Immature natural killer cell (primary cell): ENCODE measurements around the gene ZNF577. TPM values are rescaled to one million over a fixed set of nuclear protein-coding genes. Genes with fewer than 3 reads are reported as not detected.
"Not testable (repeated sequence)": the region's sequence is repeated elsewhere in the genome, so short reads cannot be mapped to it uniquely, and the experiment has no call there.

Experiments
- DNase-seq, 3 donors: peaks; one replicate each; pipeline ENCODE4 v3.0.0; 2022; ENCODE audit warnings: mixed read lengths in 1 of 3
- H3K27ac Mint-ChIP-seq, 6 donors: one replicate each; pipeline ENCODE4 v1.8.0; 2020; ENCODE audit warnings: mixed read lengths in 6 of 6, mild to moderate bottlenecking in 5 of 6, inconsistent platforms in 4 of 6, moderate library complexity in 3 of 6
- H3K27me3 Mint-ChIP-seq, 3 donors: one replicate each; pipeline ENCODE4 v1.8.0; 2020 to 2021; ENCODE audit warnings: low read depth in 3 of 3, mild to moderate bottlenecking in 3 of 3, mixed read lengths in 3 of 3, moderate library complexity in 3 of 3, inconsistent platforms in 1 of 3
- H3K36me3 Mint-ChIP-seq, 3 donors: one replicate each; pipeline ENCODE4 v1.8.0; 2020; ENCODE audit warnings: mixed read lengths in 3 of 3, inconsistent platforms in 2 of 3, mild to moderate bottlenecking in 2 of 3
- H3K4me1 Mint-ChIP-seq, 2 donors: one replicate each; pipeline ENCODE4 v1.8.0; 2020; ENCODE audit warnings: inconsistent platforms in 2 of 2, mild to moderate bottlenecking in 2 of 2, mixed read lengths in 2 of 2, moderate library complexity in 1 of 2
- H3K4me3 Mint-ChIP-seq, 5 donors: one replicate each; pipeline ENCODE4 v1.8.0; 2020; ENCODE audit warnings: mild to moderate bottlenecking in 5 of 5, mixed read lengths in 5 of 5, inconsistent platforms in 3 of 5, moderate library complexity in 3 of 5
- H3K9me3 Mint-ChIP-seq, 6 donors: one replicate each; pipeline ENCODE4 v1.8.0; 2020; ENCODE audit warnings: mild to moderate bottlenecking in 6 of 6, mixed read lengths in 6 of 6, inconsistent platforms in 4 of 6, moderate library complexity in 3 of 6
- polyA plus RNA-seq, 3 donors: library from polyadenylated mRNA; unstranded; fragments of 300-500 nt; fragmentation: Illumina TruSeq; gene quantifications; one replicate each; pipeline ENCODE4 v1.2.3, GENCODE V29; 2021

The ZNF577 gene
- polyA plus RNA-seq, result 1 to 10 TPM; 1.5 to 6.8 (median 4.0) TPM

GRCh38 chr19:51887522-51888498, at the start of gene ZNF577:
Gene ZNF577, minus strand, starts transcription at chr19:51887951. Its CDS starts 7,569 bp downstream, at chr19:51880382.
- peak within 1 kb of the TSS; percentile 95 to 99 (median 98) for H3K4me3 Mint-ChIP-seq
- H3K27me3 Mint-ChIP-seq, result peaks cover 0 to 12% (median 5%) of the 10 kb centered on the region in 3 donors
- H3K9me3 Mint-ChIP-seq, result peaks cover 37 to 86% (median 82%) of the 10 kb centered on the region in 6 donors
- peak; percentile 81 to 82 (median 82) for DNase-seq
- H3K36me3 Mint-ChIP-seq, result peaks cover 52 to 70% (median 57%) of the 10 kb centered on the region in 3 donors
- H3K4me1 Mint-ChIP-seq, result peaks cover 9 to 20% of the 10 kb centered on the region in 2 donors
- H3K27ac Mint-ChIP-seq, result peak within 1 kb of the TSS; percentile 91 to 97 (median 96)

GRCh38 chr19:51931921-51932320, 44.2 kb upstream of the ZNF577 start:
- no peak overlapping the region for H3K27ac Mint-ChIP-seq

GRCh38 chr19:51927859-51928258, 40.1 kb upstream of the ZNF577 start:
- DNase-seq, result no peak
- peaks cover 18 to 48% (median 35%) of the 10 kb centered on the region in 6 donors for H3K9me3 Mint-ChIP-seq
- peaks cover 2 to 7% (median 5%) of the 10 kb centered on the region in 3 donors for H3K27me3 Mint-ChIP-seq
- H3K27ac Mint-ChIP-seq, result peak overlapping the region; percentile 89 to 99 (median 94)
- peaks cover 28 to 47% of the 10 kb centered on the region in 2 donors for H3K4me1 Mint-ChIP-seq
- H3K4me3 Mint-ChIP-seq, result peak overlapping the region; percentile 92 to 100 (median 96)
- H3K36me3 Mint-ChIP-seq, result peaks cover 35 to 47% (median 40%) of the 10 kb centered on the region in 3 donors

More at GRCh38 chr19:51931921-51932320, 44.2 kb upstream of the ZNF577 start:
- Mint-ChIP-seq H3K4me3 (no peak overlapping the region), H3K36me3 (peaks cover 56 to 79% (median 67%) of the 10 kb centered on the region in 3 donors), H3K27me3 (peaks cover 0 to 2% (median 1%) of the 10 kb centered on the region in 3 donors), H3K9me3 (peaks cover 14 to 39% (median 27%) of the 10 kb centered on the region in 6 donors), H3K4me1 (peaks cover 21 to 40% of the 10 kb centered on the region in 2 donors)
- DNase-seq, result no peak

- DNase-seq, result peak; percentile 79 to 84 (median 83)
- H3K36me3 Mint-ChIP-seq, result peaks cover 35 to 41% (median 39%) of the 10 kb centered on the region in 3 donors
- H3K27ac Mint-ChIP-seq, result peak within 1 kb of the TSS; percentile 89 to 99 (median 94)
- peaks cover 23 to 55% (median 42%) of the 10 kb centered on the region in 6 donors for H3K9me3 Mint-ChIP-seq
- H3K27me3 Mint-ChIP-seq, result peaks cover 2 to 9% (median 5%) of the 10 kb centered on the region in 3 donors
- H3K4me1 Mint-ChIP-seq, result peaks cover 28 to 47% of the 10 kb centered on the region in 2 donors
- H3K4me3 Mint-ChIP-seq, result peak within 1 kb of the TSS; percentile 92 to 100 (median 96)
Observed at GRCh38 chr19:51926784-51927741, 39.3 kb upstream of the ZNF577 start, which contains the start of gene ZNF613. Gene ZNF613, plus strand, starts transcription at chr19:51927472. Its CDS starts 8,749 bp downstream, at chr19:51936221.

- no peak for DNase-seq
- H3K4me1 Mint-ChIP-seq, result peaks cover 28 to 42% of the 10 kb centered on the region in 2 donors
- H3K36me3 Mint-ChIP-seq, result peaks cover 33 to 35% (median 34%) of the 10 kb centered on the region in 3 donors
- peak overlapping the region; percentile 89 to 99 (median 94) for H3K27ac Mint-ChIP-seq
- H3K4me3 Mint-ChIP-seq, result peak overlapping the region; percentile 92 to 100 (median 96)
- peaks cover 2 to 9% (median 5%) of the 10 kb centered on the region in 3 donors for H3K27me3 Mint-ChIP-seq
- peaks cover 30 to 56% (median 44%) of the 10 kb centered on the region in 6 donors for H3K9me3 Mint-ChIP-seq
Observed at GRCh38 chr19:51926426-51926783, 38.7 kb upstream of the ZNF577 start.

- no peak overlapping the region for H3K4me3 Mint-ChIP-seq
- peaks cover 3 to 30% (median 21%) of the 10 kb centered on the region in 3 donors for H3K36me3 Mint-ChIP-seq
- DNase-seq, result no peak
- peak overlapping the region in 1 of 6 donors; percentile 58 for H3K27ac Mint-ChIP-seq
- peaks cover 0 to 12% (median 5%) of the 10 kb centered on the region in 3 donors for H3K27me3 Mint-ChIP-seq
- H3K9me3 Mint-ChIP-seq, result peaks cover 59 to 98% (median 78%) of the 10 kb centered on the region in 6 donors
- H3K4me1 Mint-ChIP-seq, result peaks cover 7 to 8% of the 10 kb centered on the region in 2 donors
Observed at GRCh38 chr19:51921949-51922348, 34.2 kb upstream of the ZNF577 start.

GRCh38 chr19:51919606-51920005, 31.9 kb upstream of the ZNF577 start:
- DNase-seq, result no peak
- Mint-ChIP-seq H3K9me3 (peaks cover 69 to 98% (median 89%) of the 10 kb centered on the region in 6 donors), H3K27ac (no peak overlapping the region), H3K36me3 (peaks cover 5 to 31% (median 20%) of the 10 kb centered on the region in 3 donors), H3K4me1 (no peaks in the 10 kb centered on the region), H3K4me3 (no peak overlapping the region), H3K27me3 (peaks cover 2 to 10% (median 6%) of the 10 kb centered on the region in 3 donors)

GRCh38 chr19:51916167-51916566, 28.4 kb upstream of the ZNF577 start:
- Mint-ChIP-seq H3K27ac (no peak overlapping the region), H3K9me3 (peaks cover 56 to 92% (median 73%) of the 10 kb centered on the region in 6 donors), H3K4me3 (no peak overlapping the region), H3K36me3 (peaks cover 11 to 28% (median 24%) of the 10 kb centered on the region in 3 donors), H3K27me3 (peaks cover 2 to 8% (median 7%) of the 10 kb centered on the region in 3 donors), H3K4me1 (no peaks in the 10 kb centered on the region)
- DNase-seq, result no peak

GRCh38 chr19:51915324-51915867, 27.6 kb upstream of the ZNF577 start:
- no peak for DNase-seq
- Mint-ChIP-seq H3K9me3 (peaks cover 49 to 91% (median 68%) of the 10 kb centered on the region in 6 donors), H3K27ac (no peak overlapping the region), H3K4me3 (no peak overlapping the region), H3K27me3 (peaks cover 2 to 10% (median 7%) of the 10 kb centered on the region in 3 donors), H3K4me1 (no peaks in the 10 kb centered on the region), H3K36me3 (peaks cover 11 to 24% (median 24%) of the 10 kb centered on the region in 3 donors)

- H3K36me3 Mint-ChIP-seq, result peaks cover 16 to 29% (median 24%) of the 10 kb centered on the region in 3 donors
- H3K27me3 Mint-ChIP-seq, result peaks cover 16 to 21% (median 17%) of the 10 kb centered on the region in 3 donors
- not testable (repeated sequence) for H3K4me3 Mint-ChIP-seq, DNase-seq, H3K27ac Mint-ChIP-seq
- H3K9me3 Mint-ChIP-seq, result peaks cover 24 to 59% (median 39%) of the 10 kb centered on the region in 6 donors
- peaks cover 20 to 23% of the 10 kb centered on the region in 2 donors for H3K4me1 Mint-ChIP-seq
Observed at GRCh38 chr19:51907981-51908380, 20.2 kb upstream of the ZNF577 start.

GRCh38 chr19:51906108-51906507, 18.4 kb upstream of the ZNF577 start:
- H3K4me3 Mint-ChIP-seq, H3K27ac Mint-ChIP-seq, DNase-seq: not testable (repeated sequence)
- H3K27me3 Mint-ChIP-seq, result peaks cover 16 to 21% (median 17%) of the 10 kb centered on the region in 3 donors
- peaks cover 32 to 41% (median 37%) of the 10 kb centered on the region in 3 donors for H3K36me3 Mint-ChIP-seq
- H3K4me1 Mint-ChIP-seq, result peaks cover 29 to 36% of the 10 kb centered on the region in 2 donors
- peaks cover 20 to 62% (median 41%) of the 10 kb centered on the region in 6 donors for H3K9me3 Mint-ChIP-seq

GRCh38 chr19:51905639-51906038, 17.9 kb upstream of the ZNF577 start:
- H3K36me3 Mint-ChIP-seq, result peaks cover 37 to 46% (median 41%) of the 10 kb centered on the region in 3 donors
- H3K9me3 Mint-ChIP-seq, result peaks cover 22 to 64% (median 42%) of the 10 kb centered on the region in 6 donors
- not testable (repeated sequence) for DNase-seq, H3K27ac Mint-ChIP-seq
- H3K27me3 Mint-ChIP-seq, result peaks cover 16 to 21% (median 17%) of the 10 kb centered on the region in 3 donors
- peak overlapping the region in 1 of 5 donors; percentile 100 for H3K4me3 Mint-ChIP-seq
- peaks cover 29 to 36% of the 10 kb centered on the region in 2 donors for H3K4me1 Mint-ChIP-seq
